Heart left ventricle (tissue), 16 donors: ENCODE results near the gene S100PBP. TPM values are rescaled to one million over a fixed set of nuclear protein-coding genes. Genes with fewer than 3 reads are reported as not detected.

Experiments
- ATAC-seq, 4 donors: fragments of 200-7000 bp; cut with Tn5 transposase; one replicate each; pipeline ENCODE4 v1.9.1; 2020 to 2022; ENCODE audit warnings: moderate library complexity in 4 of 4, mild to moderate bottlenecking in 3 of 4, moderate number of reproducible peaks in 1 of 4
- DNase-seq, 5 donors: peaks; one replicate each; pipeline ENCODE4 v3.0.0-alpha.2; 2020
- H3K27ac ChIP-seq, 12 donors: fragments of 200-600 bp; sonication (generic) in 4 of 12; one replicate each; pipeline versions ENCODE4 v1.5.0 to v1.8.0; 2016 to 2022; ENCODE audit warnings: mild to moderate bottlenecking in 2 of 12
- H3K27me3 ChIP-seq, 9 donors: fragments of 200-600 bp; sonication (generic) in 2 of 9; one replicate each; pipeline versions ENCODE4 v1.5.1 to v1.8.0; 2016 to 2022; ENCODE audit warnings: mild to moderate bottlenecking in 3 of 9
- H3K36me3 ChIP-seq, 9 donors: fragments of 200-600 bp; sonication (generic) in 2 of 9; one replicate each; pipeline versions ENCODE4 v1.5.0 to v1.8.0; 2018 to 2022; ENCODE audit warnings: mild to moderate bottlenecking in 2 of 9
- H3K4me1 ChIP-seq, 12 donors: fragments of 200-600 bp; sonication (generic) in 4 of 12; one replicate each; pipeline versions ENCODE4 v1.5.0 to v1.8.0; 2016 to 2022; ENCODE audit warnings: mild to moderate bottlenecking in 3 of 12
- H3K4me3 ChIP-seq, 12 donors: fragments of 200-600 bp; sonication (generic) in 4 of 12; one replicate each; pipeline versions ENCODE4 v1.5.0 to v1.8.0; 2017 to 2022; ENCODE audit warnings: mild to moderate bottlenecking in 9 of 12, moderate library complexity in 4 of 12
- H3K9me3 ChIP-seq, 12 donors: fragments of 200-600 bp; sonication (generic) in 4 of 12; one replicate each; pipeline versions ENCODE4 v1.5.0 to v1.8.0; 2016 to 2022; ENCODE audit warnings: mild to moderate bottlenecking in 1 of 12
- POLR2A ChIP-seq, 2 donors: fragments of 450-650 bp; IDR thresholded peaks; one replicate each; pipeline ENCODE4 v1.6.1; 2017; ENCODE audit warnings: antibody characterized with exemption in 2 of 2, mild to moderate bottlenecking in 2 of 2, moderate library complexity in 2 of 2
- WGBS, 4 donors: extraction: QIAGEN DNeasy Blood & Tissue Kit in 2 of 4; methylation state at CpG; one replicate each; pipeline versions ENCODE4 v1.1.5 to v1.1.7; 2013 to 2018; 5-methylcytosine and 5-hydroxymethylcytosine counted together
- intact Hi-C, 10 donors: fragments of 100-400 bp; cut with DNase I; formaldehyde crosslinking; loops; one replicate each; pipeline versions ENCODE4 v1.11.1 to v1.14.2; 2022
- polyA plus RNA-seq, 2 donors: library from polyadenylated mRNA; stranded (reverse); fragments of 200-250 nt; gene quantifications; one replicate each; pipeline ENCODE4 v1.2.3, GENCODE V29; 2013
- total RNA-seq, 9 donors: library from RNA; depleted of rRNA in 2 of 9; stranded (reverse); fragments of >200 nt in 2 of 9; fragmentation: NEBNext Ultra II Directional in 3 of 9; extraction: Animal tissue kit (Norgen Biotek cat#: 25700) in 3 of 9; gene quantifications; one replicate each; pipeline versions ENCODE4 v1.1.0 to v1.2.4, GENCODE V29; 2016 to 2023
- TF ChIP-seq, protein P1 (sequence below), 12 donors: fragments of 200-600 bp; sonication (generic) in 4 of 12; IDR thresholded peaks; one replicate each; pipeline versions ENCODE4 v1.5.0 to v1.8.0; 2018 to 2022; ENCODE audit warnings: antibody characterized with exemption in 12 of 12, mild to moderate bottlenecking in 5 of 12
- donor health status: ischemic (EF 13 %, LVEDD 7.1; RV severe dilation, severe dysfunction).
- donor health status: healthy with polysubstance abuse.
- donor health status: DM: no; HTN: yes; CAD: no.
- donor health status: DM: no; HTN: no; CAD: no.
- donor health status: ischemic (EF 25% LVEDD 6.9; RV normal size, moderate dysfunction).
- donor health status: ischemic (EF 25% LVEDD 5.7; RV mildly dilated, moderate dysfunction).
- donor health status: healthy.
- donor health status: DM: yes; HTN: yes; CAD: no.
- donor health status: ischemic (EF 35%, LVEDD 5.7; RV mildly dilated, moderate dysfunction).
- donor health status: nonischemic (EF 11% LVEDD 7.7; RV severe dilation, severe dysfunction).
- donor health status: DM: yes; HTN: yes; CAD: no.
- donor health status: PGD.
- donor health status: ischemic (EF 29% LVEDD 5.4; RV normal size, mild dysfunction).
- donor health status: nonischemic (EF 23%, LVEDD 6.1; RV moderate dilation, normal function).

S100PBP gene
- total and polyA plus RNA-seq, 11 donors: 5.8 to 21.2 (median 10.7) TPM

DNA sequence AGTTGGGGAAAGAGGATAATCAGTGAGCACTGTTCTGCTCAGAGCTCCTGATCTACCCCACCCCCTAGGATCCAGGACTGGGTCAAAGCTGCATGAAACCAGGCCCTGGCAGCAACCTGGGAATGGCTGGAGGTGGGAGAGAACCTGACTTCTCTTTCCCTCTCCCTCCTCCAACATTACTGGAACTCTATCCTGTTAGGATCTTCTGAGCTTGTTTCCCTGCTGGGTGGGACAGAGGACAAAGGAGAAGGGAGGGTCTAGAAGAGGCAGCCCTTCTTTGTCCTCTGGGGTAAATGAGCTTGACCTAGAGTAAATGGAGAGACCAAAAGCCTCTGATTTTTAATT, 43.0 kb upstream of the S100PBP start:
- no peak overlapping the region for H3K27ac ChIP-seq
- peaks cover 4 to 70% (median 56%) of the 10 kb centered on the region in 9 donors for H3K36me3 ChIP-seq
- intact Hi-C loops: loop anchor here in 8 of 10 donors (5.0 to 10.0 kb wide), 8 partner anchors 62 to 372 kb away; no protein-coding TSS in a partner anchor
- H3K4me3 ChIP-seq: no peak overlapping the region
- no peak for ATAC-seq
- no peaks in the 10 kb centered on the region for H3K9me3 ChIP-seq
- no peaks in the 10 kb centered on the region for H3K27me3 ChIP-seq
- peaks cover 0 to 9% (median 6%) of the 10 kb centered on the region in 12 donors for H3K4me1 ChIP-seq
- TF ChIP-seq POLR2A (IDR thresholded peaks at IDR 0.05): no peak
- TF ChIP-seq, protein P1, sequence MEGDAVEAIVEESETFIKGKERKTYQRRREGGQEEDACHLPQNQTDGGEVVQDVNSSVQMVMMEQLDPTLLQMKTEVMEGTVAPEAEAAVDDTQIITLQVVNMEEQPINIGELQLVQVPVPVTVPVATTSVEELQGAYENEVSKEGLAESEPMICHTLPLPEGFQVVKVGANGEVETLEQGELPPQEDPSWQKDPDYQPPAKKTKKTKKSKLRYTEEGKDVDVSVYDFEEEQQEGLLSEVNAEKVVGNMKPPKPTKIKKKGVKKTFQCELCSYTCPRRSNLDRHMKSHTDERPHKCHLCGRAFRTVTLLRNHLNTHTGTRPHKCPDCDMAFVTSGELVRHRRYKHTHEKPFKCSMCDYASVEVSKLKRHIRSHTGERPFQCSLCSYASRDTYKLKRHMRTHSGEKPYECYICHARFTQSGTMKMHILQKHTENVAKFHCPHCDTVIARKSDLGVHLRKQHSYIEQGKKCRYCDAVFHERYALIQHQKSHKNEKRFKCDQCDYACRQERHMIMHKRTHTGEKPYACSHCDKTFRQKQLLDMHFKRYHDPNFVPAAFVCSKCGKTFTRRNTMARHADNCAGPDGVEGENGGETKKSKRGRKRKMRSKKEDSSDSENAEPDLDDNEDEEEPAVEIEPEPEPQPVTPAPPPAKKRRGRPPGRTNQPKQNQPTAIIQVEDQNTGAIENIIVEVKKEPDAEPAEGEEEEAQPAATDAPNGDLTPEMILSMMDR (IDR thresholded peaks at IDR 0.05): no peak
- DNase-seq: no peak

DNA sequence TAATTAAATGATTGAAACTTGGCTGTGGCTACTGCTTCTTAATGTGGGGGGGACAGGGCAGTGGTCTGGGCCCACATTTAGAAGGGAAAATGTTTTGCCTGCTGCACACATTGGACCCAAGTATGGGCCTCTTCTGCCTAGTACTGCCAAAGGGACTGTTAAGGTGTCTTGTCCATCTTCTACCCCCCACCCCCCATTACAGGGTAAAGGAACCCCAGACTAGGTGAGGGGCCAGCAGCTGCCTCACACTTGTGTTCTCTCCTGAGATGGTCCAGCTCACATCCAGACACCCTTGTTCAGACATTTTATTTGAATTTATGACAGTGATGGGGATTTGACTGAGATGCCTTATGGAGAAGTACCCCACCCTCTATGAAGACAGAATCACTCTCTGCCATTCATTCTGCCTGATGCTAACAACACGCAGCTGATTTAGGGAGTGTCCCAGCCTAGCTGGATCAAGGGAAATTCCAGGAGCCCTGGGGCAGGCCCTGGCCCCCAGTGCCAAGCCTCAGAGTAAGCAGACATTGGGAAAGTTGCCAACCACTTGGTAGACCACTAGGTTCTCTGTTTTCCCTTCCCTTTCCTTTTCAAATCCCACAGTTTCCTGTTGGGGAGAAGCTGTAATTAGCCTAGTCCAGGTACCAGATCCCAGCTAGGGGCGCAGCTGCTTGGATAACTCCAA, 42.4 kb upstream of the S100PBP start:
- intact Hi-C loops: loop anchor here in 9 of 10 donors (5.0 to 10.0 kb wide), 8 partner anchors 63 to 373 kb away; no protein-coding TSS in a partner anchor
- peak overlapping the region in 1 of 12 donors; percentile 32 for H3K27ac ChIP-seq
- H3K9me3 ChIP-seq: no peaks in the 10 kb centered on the region
- DNase-seq (no peak), ATAC-seq (no peak)
- 50 to 67% (median 64%) methylated on average over 2 of the region's 2 CpGs for WGBS, 4 donors
- no peak overlapping the region for H3K4me3 ChIP-seq
- no peak for TF ChIP-seq POLR2A (IDR thresholded peaks at IDR 0.05)
- TF ChIP-seq, protein P1 (IDR thresholded peaks at IDR 0.05): no peak
- H3K27me3 ChIP-seq: no peaks in the 10 kb centered on the region
- H3K36me3 ChIP-seq: peaks cover 4 to 72% (median 63%) of the 10 kb centered on the region in 9 donors
- peaks cover 0 to 9% (median 6%) of the 10 kb centered on the region in 12 donors for H3K4me1 ChIP-seq

DNA sequence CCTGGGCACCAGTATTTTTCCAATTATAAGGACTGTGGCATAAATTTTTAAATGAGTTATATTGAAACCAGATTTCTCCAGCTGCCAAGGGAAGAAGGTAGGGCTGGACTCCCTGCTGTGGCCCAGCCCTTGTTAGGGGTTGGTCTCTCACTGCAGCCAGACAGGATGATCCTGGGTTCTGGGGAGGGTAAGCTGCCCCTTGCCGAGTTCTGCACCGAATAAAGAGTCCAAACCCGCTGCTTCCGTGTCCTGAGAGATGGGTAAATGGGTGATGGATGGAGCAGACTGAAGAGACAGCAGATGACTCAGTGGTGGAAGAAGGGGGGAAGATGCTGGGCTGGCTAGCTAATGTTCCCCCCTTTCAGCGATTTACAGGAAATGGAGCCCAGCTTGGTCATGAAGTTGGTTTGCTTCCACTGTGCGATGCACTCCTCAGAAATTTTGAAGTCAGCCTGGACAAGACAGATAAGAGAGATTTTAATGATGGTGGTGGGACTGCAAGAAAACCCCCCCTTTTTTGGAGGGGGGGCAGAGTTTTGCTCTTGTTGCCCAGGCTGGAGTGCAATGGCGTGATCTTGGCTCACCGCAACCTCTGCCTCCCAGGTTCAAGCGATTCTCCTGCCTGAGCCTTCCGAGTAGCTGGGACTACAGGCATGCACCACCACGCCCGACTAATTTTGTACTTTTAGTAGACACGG, 41.7 kb upstream of the S100PBP start:
- Histone ChIP-seq H3K4me1 (peaks cover 0 to 9% (median 6%) of the 10 kb centered on the region in 12 donors), H3K27me3 (no peaks in the 10 kb centered on the region), H3K4me3 (no peak overlapping the region), H3K9me3 (no peaks in the 10 kb centered on the region), H3K27ac (peak overlapping the region in 1 of 12 donors; percentile 32), H3K36me3 (peaks cover 4 to 75% (median 70%) of the 10 kb centered on the region in 9 donors)
- DNase-seq (no peak), ATAC-seq (no peak)
- intact Hi-C loops: loop anchor here in 6 of 10 donors (5.0 to 10.0 kb wide), 4 partner anchors 251 to 373 kb away; no protein-coding TSS in a partner anchor
- 84 to 88% (median 86%) methylated on average over 13 of the region's 13 CpGs for WGBS, 4 donors
- no peak for TF ChIP-seq POLR2A (IDR thresholded peaks at IDR 0.05)
- TF ChIP-seq, protein P1 (IDR thresholded peaks at IDR 0.05): no peak

DNA sequence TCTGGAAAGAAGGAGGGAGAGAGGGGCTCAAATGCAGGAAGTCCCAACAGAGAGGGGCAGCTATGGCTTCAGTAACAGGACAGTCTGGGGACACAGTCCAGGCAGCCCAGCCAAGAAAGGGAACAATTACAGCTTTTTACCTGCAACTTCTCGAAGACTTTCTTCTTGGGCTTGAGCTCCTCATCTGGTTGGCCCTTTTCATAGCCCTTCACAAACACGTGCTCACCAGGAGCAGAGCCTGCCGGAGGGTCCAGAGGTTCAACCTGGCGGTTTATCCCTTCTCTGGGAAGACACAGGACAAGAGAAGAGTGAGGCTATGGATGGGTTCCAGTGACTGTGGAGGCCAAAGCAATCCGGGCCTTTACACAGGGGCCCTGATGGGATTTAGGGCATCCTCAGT, 38.2 kb upstream of the S100PBP start:
- DNase-seq (no peak), ATAC-seq (no peak)
- H3K36me3 ChIP-seq: peaks cover 4 to 99% (median 97%) of the 10 kb centered on the region in 9 donors
- TF ChIP-seq POLR2A (IDR thresholded peaks at IDR 0.05): no peak
- TF ChIP-seq, protein P1 (IDR thresholded peaks at IDR 0.05): no peak
- no peak overlapping the region for H3K4me3 ChIP-seq
- intact Hi-C loops: loop anchor here in 6 of 10 donors (5.0 to 10.0 kb wide), 4 partner anchors 254 to 377 kb away; no protein-coding TSS in a partner anchor
- no peaks in the 10 kb centered on the region for H3K9me3 ChIP-seq
- H3K4me1 ChIP-seq: no peaks in the 10 kb centered on the region
- H3K27ac ChIP-seq: no peak overlapping the region
- no peaks in the 10 kb centered on the region for H3K27me3 ChIP-seq
- WGBS, 4 donors: 86 to 95% (median 92%) methylated on average over 5 of the region's 5 CpGs
